ENCODE results near the gene PIP5K1C. TPM values are rescaled to one million over a fixed set of nuclear protein-coding genes. Genes with fewer than 3 reads are reported as not detected.

PIP5K1C gene
- total RNA-seq, 1 experiment from 2014 or later = 13.3 TPM

- intact Hi-C loops (cut with micrococcal nuclease) = no loop called here
- ChIA-PET CTCF (interaction anchor here (0.6 to 1.1 kb wide), 2 partner anchors 12 to 48 kb away, joined by 3 to 5 read pairs; partner anchors contain the start of gene PIP5K1C), POLR2A (no interaction called here)
- no peak for TF ChIP-seq CTCF (IDR thresholded peaks at IDR 0.05; ENCODE audit: unreplicated experiment)
- Mint-ChIP-seq H3K27me3 (ENCODE audit: insufficient read depth, unreplicated experiment) (no peaks in the 10 kb centered on the region), H3K4me3 (ENCODE audit: unreplicated experiment) (no peak overlapping the region), H3K4me1 (ENCODE audit: insufficient read depth, unreplicated experiment) (peaks cover 13% of the 10 kb centered on the region), H3K36me3 (ENCODE audit: insufficient read depth, unreplicated experiment) (no peaks in the 10 kb centered on the region), H3K9me3 (ENCODE audit: unreplicated experiment) (no peaks in the 10 kb centered on the region), H3K27ac (ENCODE audit: low read depth, unreplicated experiment) (no peak overlapping the region)
- BruUV-seq (replicated peaks) = no TSS peak
- DNase-seq (ENCODE audit: unreplicated experiment) = peak; percentile 62
Observed at GRCh38 chr19:3712663-3713611, 12.7 kb upstream of the PIP5K1C start.

- no peak for TF ChIP-seq CTCF (IDR thresholded peaks at IDR 0.05; ENCODE audit: unreplicated experiment)
- intact Hi-C loops (cut with micrococcal nuclease) = no loop called here
- H3K27ac Mint-ChIP-seq (ENCODE audit: low read depth, unreplicated experiment) = no peak overlapping the region
- DNase-seq (ENCODE audit: unreplicated experiment) = peak; percentile 97
- CTCF ChIA-PET = interaction anchor here (0.6 to 1.6 kb wide), 4 partner anchors 10 to 37 kb away, joined by 3 to 5 read pairs (median 4); partner anchors contain the start of gene PIP5K1C
- POLR2A ChIA-PET = no interaction called here
- no peaks in the 10 kb centered on the region for H3K36me3 Mint-ChIP-seq (ENCODE audit: insufficient read depth, unreplicated experiment)
- no peaks in the 10 kb centered on the region for H3K9me3 Mint-ChIP-seq (ENCODE audit: unreplicated experiment)
- BruUV-seq (replicated peaks) = no TSS peak
- peaks cover 13% of the 10 kb centered on the region for H3K4me1 Mint-ChIP-seq (ENCODE audit: insufficient read depth, unreplicated experiment)
- H3K4me3 Mint-ChIP-seq (ENCODE audit: unreplicated experiment) = peak overlapping the region; percentile 38
- H3K27me3 Mint-ChIP-seq (ENCODE audit: insufficient read depth, unreplicated experiment) = no peaks in the 10 kb centered on the region
Observed at GRCh38 chr19:3710265-3710812, 10.1 kb upstream of the PIP5K1C start.

DNA sequence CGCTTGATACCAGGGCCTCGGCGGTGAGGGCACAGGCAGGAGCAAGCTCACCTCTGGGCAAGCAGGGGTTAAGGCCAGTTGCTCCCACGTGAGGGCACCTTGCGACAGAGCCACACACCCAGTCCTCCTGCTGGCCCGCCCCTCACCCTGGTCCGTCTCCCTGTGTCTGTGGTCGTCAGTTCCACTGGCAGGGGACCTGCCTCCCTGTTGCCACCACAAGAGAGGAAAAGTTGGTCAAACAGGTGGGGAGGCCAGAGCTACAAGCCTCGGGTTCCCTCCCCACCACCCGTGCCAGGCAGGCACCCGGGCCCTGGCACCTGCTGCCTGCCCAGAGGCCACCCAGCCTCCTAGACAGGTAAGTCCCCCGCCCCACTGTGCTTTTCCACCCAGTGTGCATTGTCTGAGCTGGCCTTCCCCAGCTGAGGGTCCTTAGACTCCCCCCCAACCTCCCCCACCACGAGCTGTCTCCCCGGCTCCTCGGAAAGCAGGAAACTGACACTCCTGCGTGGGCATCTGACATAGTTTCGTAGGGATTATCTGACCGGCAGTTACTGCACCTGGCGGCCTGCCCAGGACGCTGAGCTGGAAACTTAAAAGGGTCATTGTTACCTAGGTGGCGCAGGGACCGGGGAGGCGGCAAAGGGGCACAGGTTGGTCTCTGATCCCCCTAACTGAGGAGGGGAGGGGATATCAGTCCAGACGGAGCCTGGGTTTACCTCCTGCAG is 8.1 kb upstream of the PIP5K1C start, which contains the start of gene TJP3:
Gene TJP3 (plus strand): TSS at position 178 of the 725 bp plus-strand sequence. CDS start 20,049 bp downstream, outside the sequence.
- TF ChIP-seq CTCF (IDR thresholded peaks at IDR 0.05; ENCODE audit: unreplicated experiment) = no peak
- Mint-ChIP-seq H3K36me3 (ENCODE audit: insufficient read depth, unreplicated experiment) (no peaks in the 10 kb centered on the region), H3K9me3 (ENCODE audit: unreplicated experiment) (no peaks in the 10 kb centered on the region), H3K27me3 (ENCODE audit: insufficient read depth, unreplicated experiment) (no peaks in the 10 kb centered on the region), H3K4me3 (ENCODE audit: unreplicated experiment) (peak within 1 kb of the TSS; percentile 55), H3K27ac (ENCODE audit: low read depth, unreplicated experiment) (no peak within 1 kb of the TSS), H3K4me1 (ENCODE audit: insufficient read depth, unreplicated experiment) (peaks cover 11% of the 10 kb centered on the region)
- POLR2A ChIA-PET = interaction anchor here (0.7 to 1.7 kb wide), 4 partner anchors 9 to 118 kb away, joined by 3 to 9 read pairs (median 4); partner anchors contain the start of gene MRPL54
- CTCF ChIA-PET = interaction anchor here (0.5 to 1.0 kb wide), 5 partner anchors 16 to 279 kb away, joined by 3 to 5 read pairs (median 3); no protein-coding TSS in a partner anchor
- peak; percentile 64 for DNase-seq (ENCODE audit: unreplicated experiment)
- intact Hi-C loops (cut with micrococcal nuclease) = loop anchor here (10.0 kb wide), 1 partner anchor 154 kb away; the partner anchor contains the start of gene MFSD12
- no TSS peak for BruUV-seq (replicated peaks)

All from MCF 10A (cell line).